Left renal cortex interstitium (tissue), 4 donors: ENCODE data around the gene C1orf141. TPM values are rescaled to one million over a fixed set of nuclear protein-coding genes. Genes with fewer than 3 reads are reported as not detected.

ENCODE experiments used
- polyA plus RNA-seq, 4 donors: library from polyadenylated mRNA; unstranded; fragments of 120-200 nt; gene quantifications; one replicate each; pipeline ENCODE4 v1.2.1, GENCODE V29; 2013; ENCODE audit not compliant: insufficient read length in 4 of 4

C1orf141 gene
- polyA plus RNA-seq, 4 donors, result 0.34 to 0.43 TPM; not detected in 2

Other genes starting within 250 kb of the C1orf141 start
- gene DNAI4, start 210.1 kb downstream of the C1orf141 start, polyA plus RNA-seq, result 10 to 100 TPM; 10.7 to 18.0 (median 15.9) TPM
- gene MIER1, start 210.0 kb downstream of the C1orf141 start, polyA plus RNA-seq, result 10 to 100 TPM; 30.3 to 41.1 (median 38.2) TPM
- gene SLC35D1, start 80.8 kb downstream of the C1orf141 start, polyA plus RNA-seq, result 10 to 100 TPM; 12.2 to 16.7 (median 14.6) TPM
- under 1 TPM in 2 of 4 donors, not detected in 2; 0.08 to 0.09 TPM for gene IL23R, start 31.5 kb upstream of the C1orf141 start, polyA plus RNA-seq
- gene IL12RB2, start 172.9 kb upstream of the C1orf141 start, polyA plus RNA-seq, result under 1 TPM; 0.44 to 0.60 (median 0.56) TPM